CD4-positive, alpha-beta T cell treated with Interleukin-17A for 1 hour (primary cell): ENCODE measurements around the gene AFF1.
A peak's percentile ranks its signal among the peaks of the same experiment; 100 is the strongest.

ENCODE experiments used
- DNase-seq: peaks from one replicate; pipeline ENCODE4 v3.0.0-alpha.2; 2020

The AFF1 gene, protein sequence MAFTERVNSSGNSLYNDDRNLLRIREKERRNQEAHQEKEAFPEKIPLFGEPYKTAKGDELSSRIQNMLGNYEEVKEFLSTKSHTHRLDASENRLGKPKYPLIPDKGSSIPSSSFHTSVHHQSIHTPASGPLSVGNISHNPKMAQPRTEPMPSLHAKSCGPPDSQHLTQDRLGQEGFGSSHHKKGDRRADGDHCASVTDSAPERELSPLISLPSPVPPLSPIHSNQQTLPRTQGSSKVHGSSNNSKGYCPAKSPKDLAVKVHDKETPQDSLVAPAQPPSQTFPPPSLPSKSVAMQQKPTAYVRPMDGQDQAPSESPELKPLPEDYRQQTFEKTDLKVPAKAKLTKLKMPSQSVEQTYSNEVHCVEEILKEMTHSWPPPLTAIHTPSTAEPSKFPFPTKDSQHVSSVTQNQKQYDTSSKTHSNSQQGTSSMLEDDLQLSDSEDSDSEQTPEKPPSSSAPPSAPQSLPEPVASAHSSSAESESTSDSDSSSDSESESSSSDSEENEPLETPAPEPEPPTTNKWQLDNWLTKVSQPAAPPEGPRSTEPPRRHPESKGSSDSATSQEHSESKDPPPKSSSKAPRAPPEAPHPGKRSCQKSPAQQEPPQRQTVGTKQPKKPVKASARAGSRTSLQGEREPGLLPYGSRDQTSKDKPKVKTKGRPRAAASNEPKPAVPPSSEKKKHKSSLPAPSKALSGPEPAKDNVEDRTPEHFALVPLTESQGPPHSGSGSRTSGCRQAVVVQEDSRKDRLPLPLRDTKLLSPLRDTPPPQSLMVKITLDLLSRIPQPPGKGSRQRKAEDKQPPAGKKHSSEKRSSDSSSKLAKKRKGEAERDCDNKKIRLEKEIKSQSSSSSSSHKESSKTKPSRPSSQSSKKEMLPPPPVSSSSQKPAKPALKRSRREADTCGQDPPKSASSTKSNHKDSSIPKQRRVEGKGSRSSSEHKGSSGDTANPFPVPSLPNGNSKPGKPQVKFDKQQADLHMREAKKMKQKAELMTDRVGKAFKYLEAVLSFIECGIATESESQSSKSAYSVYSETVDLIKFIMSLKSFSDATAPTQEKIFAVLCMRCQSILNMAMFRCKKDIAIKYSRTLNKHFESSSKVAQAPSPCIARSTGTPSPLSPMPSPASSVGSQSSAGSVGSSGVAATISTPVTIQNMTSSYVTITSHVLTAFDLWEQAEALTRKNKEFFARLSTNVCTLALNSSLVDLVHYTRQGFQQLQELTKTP

DNA sequence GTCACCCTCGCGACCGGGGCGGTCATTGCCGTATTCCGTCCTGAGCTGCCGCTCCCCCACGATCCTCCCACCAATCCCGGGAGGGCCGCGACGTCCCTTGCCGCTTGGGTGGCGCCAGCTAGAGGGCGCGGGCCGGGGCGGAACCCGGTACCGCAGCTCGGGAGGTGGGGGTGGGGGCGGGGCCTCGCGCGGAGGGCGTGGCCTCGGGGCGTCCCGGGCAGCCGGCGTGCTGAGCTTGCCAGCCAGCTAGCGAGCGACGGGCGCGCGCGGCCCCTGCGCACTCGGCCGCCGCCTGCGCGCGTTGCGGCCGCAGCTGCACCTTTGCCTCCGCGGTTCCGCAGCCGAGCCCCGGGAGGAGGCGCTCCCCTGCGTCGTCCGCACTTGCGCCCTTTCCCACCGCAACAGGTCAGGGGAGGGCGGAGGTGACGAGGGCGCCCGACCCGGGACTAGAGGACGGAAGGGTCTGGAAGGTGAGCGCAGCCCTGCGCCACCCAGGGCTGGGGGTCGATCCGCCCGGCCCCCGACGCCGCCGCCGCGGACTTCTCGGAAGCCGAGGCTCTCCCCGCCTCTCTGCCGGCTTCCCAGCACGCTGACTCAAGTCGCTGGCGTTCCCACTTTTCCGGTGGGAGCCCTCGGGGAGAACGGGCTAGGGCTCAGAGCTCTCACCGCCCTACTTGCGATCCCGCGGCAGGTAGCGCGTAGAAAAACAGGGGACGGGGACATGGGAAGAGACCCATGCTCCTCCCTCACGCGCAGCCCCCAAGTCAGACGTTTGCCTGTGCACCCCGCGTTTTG, at the start of gene AFF1:
Gene AFF1, plus strand, starts transcription at position 241 of the 795 bp plus-strand sequence. CDS start 13,523 bp downstream, outside the sequence.
- peak; percentile 93 for DNase-seq

DNA sequence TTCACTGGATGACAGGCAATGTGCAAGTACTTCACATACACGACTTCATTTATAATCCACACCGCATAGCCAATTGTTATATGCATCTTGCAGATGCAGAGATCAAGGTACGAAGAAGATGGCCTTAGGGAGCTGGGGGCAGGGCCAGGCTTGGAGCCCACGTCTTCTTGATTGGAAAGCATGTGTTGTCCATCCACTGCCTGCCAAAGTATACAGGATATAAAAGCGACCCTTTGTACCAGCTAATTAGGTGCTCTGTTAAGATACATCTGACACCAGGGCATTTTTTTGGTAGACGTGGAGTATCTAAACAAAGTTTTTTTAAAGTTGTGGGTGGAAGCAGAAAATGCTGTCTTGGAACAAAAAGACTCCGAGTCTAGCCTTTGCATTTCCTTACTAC, 44.0 kb upstream of the AFF1 start:
- DNase-seq, result no peak

DNA sequence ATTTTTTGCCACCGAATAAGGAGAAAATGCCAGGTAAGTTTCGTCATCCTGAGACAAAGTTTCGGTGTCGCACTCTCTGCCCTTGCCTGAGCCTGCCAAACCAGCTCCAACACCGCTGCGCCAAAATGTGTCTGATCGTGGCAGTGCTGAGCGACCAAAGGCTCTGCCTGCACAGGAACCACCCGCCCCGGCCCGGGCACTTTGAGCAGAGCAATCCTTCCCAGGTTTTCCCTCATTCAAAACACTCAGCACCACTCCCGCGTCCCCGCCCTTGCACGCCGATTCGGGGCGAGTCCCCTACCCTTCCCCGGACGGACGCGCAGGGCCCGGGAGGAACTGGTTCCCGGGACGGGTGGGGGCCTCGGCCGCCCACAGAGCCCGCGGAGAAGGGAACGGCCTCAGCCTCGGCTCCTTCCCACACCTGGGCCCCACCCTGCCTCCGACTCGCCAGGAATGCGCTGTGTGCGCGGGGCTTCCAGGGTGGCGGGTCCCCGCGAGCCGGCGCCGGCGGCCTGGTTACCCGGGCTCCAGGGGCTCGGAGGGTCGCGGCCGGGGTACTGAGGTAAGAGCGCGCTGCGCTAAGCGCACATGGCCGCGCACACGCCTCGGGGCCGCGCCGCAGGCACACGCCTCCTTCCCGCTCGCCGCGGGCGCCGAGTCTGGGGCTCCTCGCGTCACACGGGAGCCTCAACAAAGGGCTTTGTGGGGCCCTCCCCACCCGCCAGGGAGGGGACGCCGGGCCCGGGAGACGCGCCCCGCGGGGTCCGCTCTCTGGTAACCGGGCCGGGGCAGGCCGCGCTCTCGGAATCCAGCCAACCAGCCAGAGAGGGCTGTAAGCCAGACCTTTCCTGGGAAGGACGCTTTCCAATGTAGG, 42.8 kb upstream of the AFF1 start, which contains the start of gene C4orf36:
Gene C4orf36, minus strand, starts transcription at position 661 of the 874 bp plus-strand sequence. CDS start 902 bp downstream, outside the sequence.
- no peak for DNase-seq

DNA sequence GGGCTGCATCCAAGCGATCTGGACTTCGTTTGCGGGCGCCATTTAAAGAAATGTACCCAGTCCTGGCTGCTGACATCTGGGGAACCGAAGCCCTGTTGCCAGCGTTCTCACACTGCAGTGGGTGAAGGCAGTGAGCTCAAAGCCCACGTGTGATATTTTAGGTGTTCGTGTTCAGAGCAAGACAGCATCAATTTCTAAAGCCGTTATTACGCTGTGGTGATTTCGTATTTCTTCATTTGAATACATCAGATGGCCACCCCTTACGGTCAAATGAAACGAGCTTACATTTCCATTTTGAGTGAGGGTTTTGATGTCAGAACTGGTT, 42.2 kb upstream of the AFF1 start:
- no peak for DNase-seq

DNA sequence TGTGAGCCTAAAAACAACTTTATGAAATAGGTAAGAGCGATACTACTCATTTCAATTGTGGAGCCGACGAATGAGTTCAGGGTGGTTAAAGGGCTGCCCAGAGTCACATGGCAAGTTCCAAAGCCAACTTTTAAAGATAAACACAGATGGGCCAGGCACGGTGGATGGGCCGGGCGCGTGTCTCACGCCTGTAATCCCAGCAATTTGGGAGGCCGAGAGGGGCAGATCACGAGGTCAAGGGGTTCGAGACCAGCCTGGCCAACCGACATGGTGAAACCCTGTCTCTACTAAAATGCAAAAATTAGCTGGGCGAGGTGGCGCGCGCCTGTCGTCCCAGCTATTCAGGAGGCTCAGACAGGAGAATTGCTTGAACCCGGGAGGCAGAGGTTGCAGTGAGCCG, 41.7 kb upstream of the AFF1 start:
- no peak for DNase-seq

DNA sequence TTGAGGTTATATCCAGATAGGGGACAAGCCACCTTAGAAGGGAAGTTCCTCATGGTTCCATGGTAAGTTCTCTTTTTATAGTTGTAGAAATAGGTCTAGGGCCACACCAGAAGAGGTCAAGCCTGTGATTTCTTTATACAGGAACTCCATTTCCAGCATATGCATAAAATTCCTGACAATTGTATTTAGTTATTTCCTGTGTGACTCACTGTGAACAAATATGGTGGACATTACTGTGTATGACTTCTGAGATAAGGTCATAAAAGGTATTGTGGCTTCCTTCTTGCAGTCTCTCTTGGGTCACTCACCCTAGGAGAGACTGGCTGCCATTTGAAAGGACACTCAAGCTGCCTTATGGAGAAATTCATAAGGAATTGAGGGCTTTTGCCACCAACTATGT, 40.4 kb upstream of the AFF1 start:
- DNase-seq, result no peak

DNA sequence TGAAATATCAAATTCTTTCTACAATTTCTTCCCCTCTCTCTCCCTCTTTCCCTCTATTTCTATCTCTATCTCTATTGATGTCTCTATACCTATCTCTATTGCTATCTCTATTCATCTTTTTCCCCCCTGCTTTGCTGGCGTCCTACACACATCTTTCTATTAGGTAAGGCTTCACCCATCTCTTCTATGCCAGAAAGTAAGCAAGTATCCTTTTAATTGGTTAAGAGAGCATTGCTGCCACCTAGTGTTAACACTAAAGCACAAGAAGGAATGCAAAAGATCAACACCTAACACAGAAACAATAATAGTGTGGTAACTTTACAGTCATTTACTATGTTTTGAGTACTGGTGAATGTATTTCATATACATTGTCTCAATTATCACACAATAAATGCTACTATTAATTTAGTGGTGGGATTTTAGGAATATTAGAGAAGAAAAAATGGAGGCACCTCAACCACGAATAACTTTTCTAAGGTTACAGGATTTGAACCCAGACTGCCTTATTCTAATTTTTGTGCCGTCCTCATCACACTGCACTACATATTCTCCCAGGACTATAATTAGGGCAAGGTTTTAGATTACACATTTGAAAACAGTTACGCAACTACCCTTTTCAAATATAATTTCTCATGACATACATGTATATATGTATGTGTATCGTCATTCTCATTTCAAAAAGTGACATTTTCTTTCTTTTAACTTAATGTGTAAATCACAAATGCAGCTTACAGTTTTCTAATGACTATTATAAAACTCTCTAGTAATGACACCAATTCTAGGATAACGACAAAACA, 38.9 kb upstream of the AFF1 start:
- peak; percentile 73 for DNase-seq

DNA sequence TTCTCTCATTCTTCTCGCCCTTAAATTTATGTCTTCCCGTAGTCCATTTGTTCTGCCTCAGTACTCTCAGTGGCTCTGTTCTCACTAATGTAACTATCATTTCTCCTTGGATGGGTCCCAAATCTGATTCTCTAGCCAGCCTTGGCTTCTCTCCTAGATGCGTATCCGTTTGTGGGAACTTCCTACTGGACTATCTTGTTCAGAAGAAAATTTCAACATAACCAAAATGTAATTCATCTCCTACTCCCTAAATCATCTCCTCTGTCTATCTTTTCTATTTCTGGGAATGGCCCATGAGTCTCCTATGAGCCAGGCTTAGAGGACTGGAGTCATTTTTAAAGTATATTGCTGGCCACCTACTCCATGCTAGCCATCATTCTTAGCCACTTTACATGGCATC, 38.2 kb upstream of the AFF1 start:
- DNase-seq, result no peak

DNA sequence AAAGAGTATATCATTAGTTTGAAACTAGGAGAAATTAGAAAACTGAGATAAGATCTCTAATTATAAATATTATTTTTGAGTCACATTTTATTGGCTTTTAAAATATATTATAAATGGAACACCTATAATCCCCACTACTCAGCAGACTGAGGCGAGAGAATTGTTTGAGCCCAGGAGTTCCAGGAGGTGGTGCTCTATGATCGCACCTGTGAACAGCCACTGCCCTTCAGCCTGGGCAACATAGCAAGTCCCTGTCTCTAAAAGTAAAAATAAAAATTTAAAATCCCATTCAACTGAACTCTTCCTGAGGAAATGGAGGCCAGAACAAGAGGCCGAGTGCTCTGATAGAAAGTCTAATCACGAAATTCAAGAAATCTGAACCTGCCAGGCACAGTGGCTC, 36.2 kb upstream of the AFF1 start:
- DNase-seq, result no peak

- DNase-seq, result no peak
Observed at GRCh38 chr4:86901864-86902263, 32.9 kb upstream of the AFF1 start.

DNA sequence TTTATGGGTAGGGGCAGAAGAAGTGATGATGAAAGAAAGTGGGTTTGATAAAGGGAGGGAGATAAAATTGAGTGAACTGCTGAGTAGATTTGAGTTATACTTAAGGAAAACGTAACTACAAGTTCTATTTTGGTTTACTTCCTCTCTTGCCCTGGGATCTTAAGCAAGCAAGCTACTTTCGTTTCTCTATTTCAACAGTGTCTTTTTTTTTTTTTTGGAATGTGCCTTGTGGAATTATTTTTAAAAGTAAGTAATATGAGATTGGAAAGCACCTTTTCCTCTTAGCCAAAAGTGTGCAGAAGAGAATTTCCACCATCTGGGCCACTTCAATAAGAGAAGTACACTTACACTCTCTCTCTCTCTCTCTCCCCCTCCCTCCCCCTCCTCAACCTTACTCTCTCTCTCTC, 26.6 kb upstream of the AFF1 start:
- DNase-seq, result no peak

GRCh38 chr4:86909546-86910295, 25.1 kb upstream of the AFF1 start:
- no peak for DNase-seq

DNA sequence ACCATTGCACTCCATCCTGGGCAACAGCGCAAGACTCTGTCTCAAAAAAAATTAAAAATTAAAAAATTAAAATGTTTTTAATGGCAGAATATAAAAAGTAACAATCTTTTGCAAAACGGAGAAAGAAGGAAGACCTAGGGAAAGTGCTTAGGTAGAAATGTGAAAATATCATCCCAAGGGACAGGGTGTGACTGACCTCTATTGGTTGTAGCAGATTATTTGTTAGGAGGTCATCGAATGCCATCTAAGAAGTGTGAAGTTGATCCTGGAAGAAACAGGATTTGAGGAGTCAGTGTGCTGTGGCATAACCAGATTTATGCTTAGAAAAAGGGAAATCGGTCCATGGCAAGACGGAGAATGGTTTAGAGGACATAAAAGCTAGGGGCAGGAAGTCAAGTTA, 24.4 kb upstream of the AFF1 start:
- DNase-seq, result no peak

- no peak for DNase-seq
Observed at GRCh38 chr4:86910820-86911684, 23.8 kb upstream of the AFF1 start.

GRCh38 chr4:86916392-86916791, 18.4 kb upstream of the AFF1 start:
- no peak for DNase-seq

- DNase-seq, result no peak
Observed at GRCh38 chr4:86917212-86918039, 17.4 kb upstream of the AFF1 start.

- DNase-seq, result no peak
Observed at GRCh38 chr4:86918539-86919072, 16.2 kb upstream of the AFF1 start.
